BJ (cell line): ENCODE data around the gene ST7. TPM values are rescaled to one million over a fixed set of nuclear protein-coding genes. Genes with fewer than 3 reads are reported as not detected.

Source experiments
- CTCF ChIA-PET: fragments of 350-600 bp; formaldehyde crosslinking; extraction: SDS; loops from one replicate; lab custom pipeline; 2021; ENCODE audit warnings: antibody characterized with exemption, inconsistent platforms; lab: Yijun Ruan, JAX
- POLR2A ChIA-PET: fragments of 300-600 bp; sonication (Branson Sonifier 250); formaldehyde crosslinking; extraction: SDS; loops from one replicate; lab custom pipeline; 2021; ENCODE audit warnings: antibody characterized with exemption; lab: Charles Lee
- DNase-seq: peaks from one replicate; pipeline ENCODE4 v3.0.0-alpha.2; 2011; ENCODE audit warnings: low read depth
- H3K27me3 ChIP-seq: 2 replicates; pipeline ENCODE4 v1.6.0; 2011; ENCODE audit warnings: low read length; ENCODE audit not compliant: control insufficient read depth, insufficient read depth
- H3K36me3 ChIP-seq: 2 replicates; pipeline ENCODE4 v1.5.1; 2011; ENCODE audit warnings: low read length; ENCODE audit not compliant: control insufficient read depth, insufficient read depth
- H3K4me3 ChIP-seq: 2 replicates; pipeline ENCODE4 v1.5.1; 2011; ENCODE audit warnings: low read depth, mild to moderate bottlenecking, control low read depth, low read length
- CTCF ChIP-seq: IDR thresholded peaks from 2 replicates; pipeline ENCODE4 v1.5.1; 2011; ENCODE audit warnings: low read depth, mild to moderate bottlenecking, control low read depth, inconsistent platforms, low read length, moderate library complexity; ENCODE audit not compliant: insufficient read depth
- polyA plus RNA-seq: library from polyadenylated mRNA; depleted of rRNA; stranded (reverse); fragments of >200 nt; gene quantifications from 2 replicates; pipeline ENCODE4 v1.2.3, GENCODE V29; 2011

Gene ST7
- polyA plus RNA-seq, 1 experiment: 16.0 TPM

- H3K4me3 ChIP-seq: no peak overlapping the region
- POLR2A ChIA-PET: no interaction called here
Observed at GRCh38 chr7:117262546-117262945, 309.2 kb downstream of the ST7 start.

GRCh38 chr7:117264716-117265115, 311.4 kb downstream of the ST7 start:
- no peak for DNase-seq
- ChIA-PET CTCF (interaction anchor here (1.3 kb wide), 1 partner anchor 52 kb away, joined by 4 read pairs; no protein-coding TSS in a partner anchor), POLR2A (no interaction called here)
- no peaks in the 10 kb centered on the region for H3K36me3 ChIP-seq
- H3K4me3 ChIP-seq: no peak overlapping the region
- no peak for TF ChIP-seq CTCF
- no peaks in the 10 kb centered on the region for H3K27me3 ChIP-seq

More at GRCh38 chr7:117262546-117262945, 309.2 kb downstream of the ST7 start:
- no peak for DNase-seq
- CTCF ChIA-PET: interaction anchor here (1.5 kb wide), 1 partner anchor 11 kb away, joined by 5 read pairs; no protein-coding TSS in a partner anchor
- no peaks in the 10 kb centered on the region for H3K27me3 ChIP-seq
- no peaks in the 10 kb centered on the region for H3K36me3 ChIP-seq
- no peak for TF ChIP-seq CTCF

GRCh38 chr7:117269417-117269816, 316.1 kb downstream of the ST7 start:
- no peak overlapping the region for H3K4me3 ChIP-seq
- peak; percentile 93 for DNase-seq
- ChIA-PET CTCF (no interaction called here), POLR2A (no interaction called here)
- no peaks in the 10 kb centered on the region for H3K36me3 ChIP-seq
- no peaks in the 10 kb centered on the region for H3K27me3 ChIP-seq
- no peak for TF ChIP-seq CTCF

- DNase-seq: peak; percentile 89
- ChIA-PET POLR2A (no interaction called here), CTCF (no interaction called here)
- no peaks in the 10 kb centered on the region for H3K36me3 ChIP-seq
- no peak for TF ChIP-seq CTCF
- H3K27me3 ChIP-seq: no peaks in the 10 kb centered on the region
- H3K4me3 ChIP-seq: no peak overlapping the region
Observed at GRCh38 chr7:117269886-117270285, 316.6 kb downstream of the ST7 start.

GRCh38 chr7:117270371-117270770, 317.1 kb downstream of the ST7 start:
- no peak for TF ChIP-seq CTCF
- no peaks in the 10 kb centered on the region for H3K36me3 ChIP-seq
- ChIA-PET CTCF (interaction anchor here (1.2 kb wide), 1 partner anchor 10 kb away, joined by 3 read pairs; no protein-coding TSS in a partner anchor), POLR2A (no interaction called here)
- H3K27me3 ChIP-seq: no peaks in the 10 kb centered on the region
- peak; percentile 73 for DNase-seq
- H3K4me3 ChIP-seq: no peak overlapping the region
